HFFc6 (cell line): Measurements from ENCODE around the gene NELFB. TPM values are rescaled to one million over a fixed set of nuclear protein-coding genes. Genes with fewer than 3 reads are reported as not detected.

Experiments used
- DNase-seq: peaks from one replicate; pipeline ENCODE4 v3.0.0-alpha.2; 2018
- H3K27ac Mint-ChIP-seq: 2 replicates; pipeline ENCODE4 v1.8.0; 2020; ENCODE audit warnings: mild to moderate bottlenecking, mixed read lengths
- H3K27me3 Mint-ChIP-seq: 2 replicates; pipeline ENCODE4 v1.8.0; 2021; ENCODE audit warnings: mild to moderate bottlenecking, moderate library complexity, mixed read lengths; ENCODE audit not compliant: insufficient read depth
- H3K36me3 Mint-ChIP-seq: 2 replicates; pipeline ENCODE4 v1.8.0; 2021; ENCODE audit warnings: low read depth, mixed read lengths
- H3K4me1 Mint-ChIP-seq: 2 replicates; pipeline ENCODE4 v1.8.0; 2020; ENCODE audit warnings: low read depth, mixed read lengths
- H3K4me3 Mint-ChIP-seq: 2 replicates; pipeline ENCODE4 v1.8.0; 2020; ENCODE audit warnings: mild to moderate bottlenecking, moderate library complexity, mixed read lengths
- H3K9me3 Mint-ChIP-seq: 2 replicates; pipeline ENCODE4 v1.8.0; 2020; ENCODE audit warnings: mild to moderate bottlenecking, mixed read lengths
- total RNA-seq, 6 experiments: library from RNA; stranded (reverse); fragmentation: NEBNext Ultra II Directional; extraction: Animal tissue kit (Norgen Biotek cat#: 25700); gene quantifications; 2 replicates in 1 of 6; 3 replicates in 5 of 6; pipeline ENCODE4 v1.2.3, GENCODE V29; 2021
- TF ChIP-seq, protein P1 (sequence below): fragments of 200-600 bp; sonication (generic); IDR thresholded peaks from 2 replicates; pipeline ENCODE4 v1.5.0; 2021; ENCODE audit warnings: antibody characterized with exemption, mild to moderate bottlenecking

NELFB gene
- total RNA-seq, 6 experiments from 2014 or later, result 48.5 to 59.9 (median 52.7) TPM

GRCh38 chr9:137295238-137295811 is 40.2 kb downstream of the NELFB start:
- Mint-ChIP-seq H3K4me1 (peaks cover 10% of the 10 kb centered on the region), H3K4me3 (no peak overlapping the region), H3K9me3 (peaks cover 6% of the 10 kb centered on the region; the same call in 1 of the 2 replicates), H3K27me3 (peaks cover 15% of the 10 kb centered on the region), H3K27ac (no peak overlapping the region), H3K36me3 (no peaks in the 10 kb centered on the region)
- TF ChIP-seq, protein P1, sequence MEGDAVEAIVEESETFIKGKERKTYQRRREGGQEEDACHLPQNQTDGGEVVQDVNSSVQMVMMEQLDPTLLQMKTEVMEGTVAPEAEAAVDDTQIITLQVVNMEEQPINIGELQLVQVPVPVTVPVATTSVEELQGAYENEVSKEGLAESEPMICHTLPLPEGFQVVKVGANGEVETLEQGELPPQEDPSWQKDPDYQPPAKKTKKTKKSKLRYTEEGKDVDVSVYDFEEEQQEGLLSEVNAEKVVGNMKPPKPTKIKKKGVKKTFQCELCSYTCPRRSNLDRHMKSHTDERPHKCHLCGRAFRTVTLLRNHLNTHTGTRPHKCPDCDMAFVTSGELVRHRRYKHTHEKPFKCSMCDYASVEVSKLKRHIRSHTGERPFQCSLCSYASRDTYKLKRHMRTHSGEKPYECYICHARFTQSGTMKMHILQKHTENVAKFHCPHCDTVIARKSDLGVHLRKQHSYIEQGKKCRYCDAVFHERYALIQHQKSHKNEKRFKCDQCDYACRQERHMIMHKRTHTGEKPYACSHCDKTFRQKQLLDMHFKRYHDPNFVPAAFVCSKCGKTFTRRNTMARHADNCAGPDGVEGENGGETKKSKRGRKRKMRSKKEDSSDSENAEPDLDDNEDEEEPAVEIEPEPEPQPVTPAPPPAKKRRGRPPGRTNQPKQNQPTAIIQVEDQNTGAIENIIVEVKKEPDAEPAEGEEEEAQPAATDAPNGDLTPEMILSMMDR, result peak; percentile 67
- no peak for DNase-seq

DNA sequence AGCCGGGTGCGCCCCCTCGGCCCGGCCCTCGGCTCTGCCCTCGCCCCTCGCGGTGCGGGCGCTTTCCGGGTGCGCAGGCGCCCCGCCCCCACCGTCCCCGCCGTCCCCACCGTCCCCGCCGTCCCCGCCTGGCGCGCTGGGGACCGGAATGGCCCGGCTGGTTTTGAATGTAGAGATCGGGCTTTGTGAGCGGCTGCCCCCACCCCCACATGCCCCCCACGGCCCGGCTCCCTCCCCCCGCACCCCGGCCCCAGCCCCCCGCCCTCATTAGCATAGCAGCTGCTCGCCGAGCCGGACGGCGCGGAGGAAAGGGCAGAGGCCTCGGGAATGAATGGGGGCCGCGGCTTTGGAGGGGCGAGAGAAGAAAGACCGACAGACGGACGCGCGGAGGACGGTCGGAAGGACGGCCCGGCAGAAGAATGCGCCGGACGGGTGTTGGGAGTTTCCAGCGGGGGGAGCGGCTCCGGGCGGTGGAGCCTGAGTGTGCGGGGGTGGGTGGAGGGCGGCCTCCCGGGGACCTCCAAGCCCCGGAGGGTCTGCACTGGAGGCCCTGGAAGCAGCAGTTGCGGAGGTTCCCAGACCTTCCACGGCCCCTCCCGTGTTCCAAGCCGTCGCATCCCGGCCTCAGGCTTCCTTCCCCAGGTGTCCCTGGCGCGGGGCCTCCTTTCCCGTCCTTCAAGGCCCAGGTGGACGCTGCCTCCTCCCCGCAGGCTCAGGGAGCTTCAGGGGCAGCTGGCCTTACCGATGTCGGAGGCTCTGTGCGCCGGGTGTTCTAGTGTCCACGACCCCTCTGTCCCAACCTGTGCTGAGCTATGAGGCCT is 40.9 kb downstream of the NELFB start:
- H3K27ac Mint-ChIP-seq, result peak overlapping the region; percentile 3; the same call in 1 of the 2 replicates
- DNase-seq, result no peak
- peak overlapping the region; percentile 47; the same call in 1 of the 2 replicates for H3K4me3 Mint-ChIP-seq
- H3K27me3 Mint-ChIP-seq, result peaks cover 15% of the 10 kb centered on the region
- H3K9me3 Mint-ChIP-seq, result peaks cover 6% of the 10 kb centered on the region; the same call in 1 of the 2 replicates
- no peaks in the 10 kb centered on the region for H3K36me3 Mint-ChIP-seq
- TF ChIP-seq, protein P1, result no peak
- H3K4me1 Mint-ChIP-seq, result peaks cover 16% of the 10 kb centered on the region

DNA sequence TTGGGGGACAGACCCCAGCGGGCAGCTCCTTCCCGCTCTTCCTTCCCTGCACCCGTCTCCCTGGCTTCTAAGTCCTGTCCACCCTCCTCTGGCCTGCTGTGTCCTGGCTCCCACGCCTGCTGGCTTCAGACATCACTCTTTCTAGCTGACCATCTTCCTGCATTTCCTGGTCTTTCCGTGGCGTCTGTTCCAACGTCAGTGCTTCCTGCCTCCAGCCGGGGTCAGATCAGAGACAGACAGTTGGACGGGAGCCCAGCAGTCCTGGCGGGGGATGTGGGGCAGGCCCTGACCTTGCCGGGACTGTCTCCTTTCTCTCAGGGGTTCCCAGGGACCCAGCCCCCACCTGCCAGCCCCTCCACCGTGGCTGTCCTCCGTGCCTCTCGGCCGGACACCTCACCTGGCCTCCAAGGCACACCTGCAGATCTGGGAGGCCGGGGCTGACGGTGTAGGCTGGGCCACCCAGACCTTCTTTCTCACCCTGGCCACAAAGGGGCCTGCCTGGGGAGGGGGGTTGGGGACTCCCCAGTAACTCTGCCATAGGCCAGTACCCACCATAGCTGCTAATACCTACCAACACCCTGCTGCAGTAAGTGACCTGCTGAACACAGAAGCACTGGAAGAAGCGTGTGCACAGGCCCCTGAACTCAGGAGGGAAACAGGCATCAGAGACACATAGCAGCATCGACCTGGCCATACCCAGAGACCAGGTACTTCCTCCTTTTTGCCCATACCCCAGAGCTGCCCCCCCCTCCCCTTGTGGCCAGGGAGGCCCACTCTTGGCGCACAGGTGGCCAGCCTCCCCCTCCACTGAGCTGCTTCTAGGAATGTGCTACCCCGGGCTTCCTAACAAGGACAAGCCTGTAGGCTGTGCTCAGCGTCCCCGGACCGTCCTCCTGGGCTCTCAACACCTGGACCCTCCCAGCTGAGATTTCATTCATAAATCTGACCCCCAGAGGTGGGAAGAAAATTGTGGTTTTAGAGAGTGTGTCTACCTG is 41.8 kb downstream of the NELFB start:
- peaks cover 16% of the 10 kb centered on the region for H3K4me1 Mint-ChIP-seq
- H3K4me3 Mint-ChIP-seq, result peak overlapping the region; percentile 47
- peaks cover 15% of the 10 kb centered on the region for H3K27me3 Mint-ChIP-seq
- no peaks in the 10 kb centered on the region for H3K36me3 Mint-ChIP-seq
- TF ChIP-seq, protein P1, result no peak
- H3K9me3 Mint-ChIP-seq, result peaks cover 6% of the 10 kb centered on the region; the same call in 1 of the 2 replicates
- H3K27ac Mint-ChIP-seq, result peak overlapping the region; percentile 3; the same call in 1 of the 2 replicates
- DNase-seq, result no peak

GRCh38 chr9:137297966-137298365 is 42.8 kb downstream of the NELFB start:
- H3K4me3 Mint-ChIP-seq, result no peak overlapping the region
- H3K9me3 Mint-ChIP-seq, result peaks cover 6% of the 10 kb centered on the region; the same call in 1 of the 2 replicates
- peaks cover 16% of the 10 kb centered on the region for H3K4me1 Mint-ChIP-seq
- H3K27ac Mint-ChIP-seq, result no peak overlapping the region
- H3K27me3 Mint-ChIP-seq, result peaks cover 15% of the 10 kb centered on the region
- no peak for DNase-seq
- TF ChIP-seq, protein P1, result no peak
- H3K36me3 Mint-ChIP-seq, result no peaks in the 10 kb centered on the region
